Osteocyte (in vitro differentiated cells): Measurements from ENCODE around the gene RHOBTB3. TPM values are rescaled to one million over a fixed set of nuclear protein-coding genes. Genes with fewer than 3 reads are reported as not detected.
"Not testable (repeated sequence)": the region's sequence is repeated elsewhere in the genome, so short reads cannot be mapped to it uniquely, and the experiment has no call there.

ENCODE experiments used
- DNase-seq: peaks from one replicate; pipeline ENCODE4 v3.0.0; 2021; ENCODE audit warnings: mixed read lengths; ENCODE audit not compliant: unreplicated experiment; ENCODE audit errors: extremely low spot score
- H3K27ac Mint-ChIP-seq: one replicate; pipeline ENCODE4 v1.8.0; 2021; ENCODE audit warnings: mild to moderate bottlenecking, mixed read lengths; ENCODE audit not compliant: unreplicated experiment
- H3K27me3 Mint-ChIP-seq: one replicate; pipeline ENCODE4 v1.8.0; 2021; ENCODE audit warnings: mixed read lengths; ENCODE audit not compliant: unreplicated experiment
- H3K36me3 Mint-ChIP-seq: one replicate; pipeline ENCODE4 v1.8.0; 2021; ENCODE audit warnings: mixed read lengths; ENCODE audit not compliant: unreplicated experiment
- H3K4me1 Mint-ChIP-seq: one replicate; pipeline ENCODE4 v1.8.0; 2021; ENCODE audit warnings: mixed read lengths; ENCODE audit not compliant: unreplicated experiment
- H3K4me3 Mint-ChIP-seq: one replicate; pipeline ENCODE4 v1.8.0; 2021; ENCODE audit warnings: mild to moderate bottlenecking, moderate library complexity, mixed read lengths; ENCODE audit not compliant: unreplicated experiment
- H3K9me3 Mint-ChIP-seq: one replicate; pipeline ENCODE4 v1.8.0; 2021; ENCODE audit warnings: mixed read lengths; ENCODE audit not compliant: unreplicated experiment
- total RNA-seq: library from RNA; stranded (reverse); gene quantifications from 2 replicates; pipeline ENCODE4 v1.2.1, GENCODE V29; 2021
- TF ChIP-seq, protein P1 (sequence below): fragments of 200-600 bp; sonication (generic); IDR thresholded peaks from 2 replicates; pipeline ENCODE4 v1.5.0; 2021; ENCODE audit warnings: antibody characterized with exemption, mild to moderate bottlenecking, moderate library complexity

Gene RHOBTB3
- total RNA-seq, 1 donor from 2014 or later: 190 TPM

DNA sequence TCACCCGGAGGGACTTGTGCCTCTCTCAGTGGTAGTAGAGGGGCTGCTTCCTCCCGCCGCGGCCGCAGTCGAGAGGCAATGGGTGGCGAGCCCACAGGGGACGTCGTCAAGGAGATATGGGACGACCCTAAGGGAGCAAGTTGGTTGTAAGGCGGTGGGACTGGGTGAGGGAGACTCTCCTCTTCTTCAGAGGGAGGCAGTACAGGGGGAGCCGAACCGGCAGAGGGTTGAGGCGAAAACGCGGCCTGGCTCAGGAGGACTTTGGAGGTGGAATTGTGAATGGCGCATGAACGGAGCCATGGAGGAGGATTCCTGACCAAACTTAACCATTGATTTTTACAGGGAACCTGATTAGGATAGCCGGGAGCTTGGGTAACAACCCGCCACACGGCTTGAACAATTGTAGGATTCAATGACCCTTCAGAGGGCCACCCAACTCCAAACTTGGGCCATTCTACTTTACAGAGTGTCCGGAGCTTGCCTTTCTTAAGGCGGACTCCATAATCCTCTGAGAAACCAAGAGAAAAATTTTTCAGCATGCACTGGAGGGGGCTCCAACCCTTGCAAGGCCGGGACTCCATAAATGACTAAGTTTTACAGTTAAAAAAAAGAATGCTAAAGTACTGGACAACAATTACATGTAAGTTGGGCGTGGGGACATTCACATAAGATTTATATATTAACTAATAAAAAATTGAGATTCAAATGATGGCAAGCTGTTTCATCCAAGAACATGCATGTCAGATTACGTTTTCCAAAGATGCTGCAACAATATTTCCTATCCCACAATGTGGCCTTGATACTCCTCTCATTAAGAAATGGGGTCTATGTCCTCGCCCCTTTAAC lies 19.4 kb upstream of the RHOBTB3 start:
- no peak overlapping the region for H3K27ac Mint-ChIP-seq
- H3K4me3 Mint-ChIP-seq: no peak overlapping the region
- peaks cover 5% of the 10 kb centered on the region for H3K9me3 Mint-ChIP-seq
- peaks cover 44% of the 10 kb centered on the region for H3K4me1 Mint-ChIP-seq
- peaks cover 22% of the 10 kb centered on the region for H3K36me3 Mint-ChIP-seq
- TF ChIP-seq, protein P1, sequence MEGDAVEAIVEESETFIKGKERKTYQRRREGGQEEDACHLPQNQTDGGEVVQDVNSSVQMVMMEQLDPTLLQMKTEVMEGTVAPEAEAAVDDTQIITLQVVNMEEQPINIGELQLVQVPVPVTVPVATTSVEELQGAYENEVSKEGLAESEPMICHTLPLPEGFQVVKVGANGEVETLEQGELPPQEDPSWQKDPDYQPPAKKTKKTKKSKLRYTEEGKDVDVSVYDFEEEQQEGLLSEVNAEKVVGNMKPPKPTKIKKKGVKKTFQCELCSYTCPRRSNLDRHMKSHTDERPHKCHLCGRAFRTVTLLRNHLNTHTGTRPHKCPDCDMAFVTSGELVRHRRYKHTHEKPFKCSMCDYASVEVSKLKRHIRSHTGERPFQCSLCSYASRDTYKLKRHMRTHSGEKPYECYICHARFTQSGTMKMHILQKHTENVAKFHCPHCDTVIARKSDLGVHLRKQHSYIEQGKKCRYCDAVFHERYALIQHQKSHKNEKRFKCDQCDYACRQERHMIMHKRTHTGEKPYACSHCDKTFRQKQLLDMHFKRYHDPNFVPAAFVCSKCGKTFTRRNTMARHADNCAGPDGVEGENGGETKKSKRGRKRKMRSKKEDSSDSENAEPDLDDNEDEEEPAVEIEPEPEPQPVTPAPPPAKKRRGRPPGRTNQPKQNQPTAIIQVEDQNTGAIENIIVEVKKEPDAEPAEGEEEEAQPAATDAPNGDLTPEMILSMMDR: no peak
- H3K27me3 Mint-ChIP-seq: no peaks in the 10 kb centered on the region
- no peak for DNase-seq

GRCh38 chr5:95712347-95712958 lies 18.7 kb upstream of the RHOBTB3 start:
- TF ChIP-seq, protein P1: no peak
- Mint-ChIP-seq H3K27ac (no peak overlapping the region), H3K4me1 (peaks cover 37% of the 10 kb centered on the region), H3K36me3 (peaks cover 22% of the 10 kb centered on the region), H3K9me3 (peaks cover 5% of the 10 kb centered on the region), H3K4me3 (no peak overlapping the region), H3K27me3 (no peaks in the 10 kb centered on the region)
- no peak for DNase-seq

DNA sequence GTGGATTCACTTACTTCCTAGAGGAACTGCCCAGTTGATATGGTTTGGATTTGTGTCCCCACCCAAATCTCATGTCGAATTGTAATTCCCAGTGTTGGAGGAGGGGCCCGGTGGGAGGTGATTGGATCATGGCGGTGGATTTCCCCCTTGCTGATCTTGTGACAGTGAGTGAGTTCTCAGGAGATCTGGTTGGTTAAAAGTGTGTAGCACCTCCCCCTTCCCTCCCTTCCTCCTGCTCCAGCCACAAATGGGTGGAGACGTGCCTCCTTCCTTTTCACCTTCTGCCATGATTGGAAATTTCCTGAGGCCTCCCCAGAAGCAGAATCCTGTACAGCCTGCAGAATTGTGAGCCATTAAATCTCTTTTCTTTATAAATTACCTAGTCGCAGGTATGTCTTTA lies 17.9 kb upstream of the RHOBTB3 start:
- Mint-ChIP-seq H3K36me3 (peaks cover 22% of the 10 kb centered on the region), H3K4me1 (peaks cover 35% of the 10 kb centered on the region)
- not testable (repeated sequence) for DNase-seq, H3K4me3 Mint-ChIP-seq, H3K9me3 Mint-ChIP-seq, H3K27me3 Mint-ChIP-seq, H3K27ac Mint-ChIP-seq

DNA sequence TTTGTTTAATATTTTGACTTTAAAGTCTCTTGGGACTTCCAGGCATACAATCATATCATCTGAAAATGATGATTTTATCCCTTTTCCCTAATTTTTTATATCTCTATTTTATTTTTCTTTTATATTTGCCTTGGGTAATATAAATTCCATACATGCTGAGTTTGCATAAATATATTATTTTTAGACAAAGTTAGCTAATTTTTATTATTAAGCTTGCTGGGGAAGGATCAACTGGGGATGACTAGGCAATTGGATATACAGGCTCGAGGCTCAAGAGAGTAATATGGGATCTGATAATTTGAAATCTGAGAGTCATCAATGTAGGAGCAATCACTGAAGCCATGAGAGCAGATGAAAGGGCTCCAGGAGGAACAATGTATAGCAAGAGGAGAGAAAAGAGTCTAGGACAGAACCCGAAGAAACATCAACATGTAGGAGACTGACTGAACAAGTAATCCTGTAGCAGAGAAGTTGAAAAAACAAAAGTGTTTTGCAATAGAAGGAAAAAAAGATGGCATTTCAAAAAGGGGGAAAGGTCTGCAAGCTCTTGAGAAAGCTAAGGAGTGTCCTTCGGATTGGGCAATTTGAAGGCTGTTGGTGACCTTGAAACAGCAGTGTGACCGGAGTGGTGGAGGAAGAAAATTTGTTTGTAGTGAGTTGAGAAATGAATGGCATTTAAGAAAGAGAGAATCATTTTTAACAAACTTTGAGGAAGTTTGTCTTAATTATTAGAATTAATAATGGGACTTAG lies 17.0 kb upstream of the RHOBTB3 start:
- Mint-ChIP-seq H3K27ac (peak overlapping the region; percentile 1), H3K27me3 (no peaks in the 10 kb centered on the region), H3K4me1 (peaks cover 35% of the 10 kb centered on the region), H3K9me3 (peaks cover 5% of the 10 kb centered on the region), H3K36me3 (peaks cover 17% of the 10 kb centered on the region), H3K4me3 (no peak overlapping the region)
- TF ChIP-seq, protein P1: no peak
- no peak for DNase-seq

- TF ChIP-seq, protein P1: no peak
- H3K9me3 Mint-ChIP-seq: peaks cover 5% of the 10 kb centered on the region
- H3K4me3 Mint-ChIP-seq: no peak overlapping the region
- DNase-seq: no peak
- H3K4me1 Mint-ChIP-seq: peaks cover 42% of the 10 kb centered on the region
- H3K36me3 Mint-ChIP-seq: peaks cover 17% of the 10 kb centered on the region
- no peaks in the 10 kb centered on the region for H3K27me3 Mint-ChIP-seq
- H3K27ac Mint-ChIP-seq: no peak overlapping the region
These were observed 15.2 kb upstream of the RHOBTB3 start for GRCh38 chr5:95715799-95716461.
